ENCODE data around the gene DDX24. TPM values are rescaled to one million over a fixed set of nuclear protein-coding genes. Genes with fewer than 3 reads are reported as not detected.

DDX24 gene
- total and polyA plus RNA-seq, 9 of the 15 experiments (the other 6 are each of a cell fraction or from before 2014, with no cell fraction given) = 82.4 to 175 (median 122) TPM

DNA sequence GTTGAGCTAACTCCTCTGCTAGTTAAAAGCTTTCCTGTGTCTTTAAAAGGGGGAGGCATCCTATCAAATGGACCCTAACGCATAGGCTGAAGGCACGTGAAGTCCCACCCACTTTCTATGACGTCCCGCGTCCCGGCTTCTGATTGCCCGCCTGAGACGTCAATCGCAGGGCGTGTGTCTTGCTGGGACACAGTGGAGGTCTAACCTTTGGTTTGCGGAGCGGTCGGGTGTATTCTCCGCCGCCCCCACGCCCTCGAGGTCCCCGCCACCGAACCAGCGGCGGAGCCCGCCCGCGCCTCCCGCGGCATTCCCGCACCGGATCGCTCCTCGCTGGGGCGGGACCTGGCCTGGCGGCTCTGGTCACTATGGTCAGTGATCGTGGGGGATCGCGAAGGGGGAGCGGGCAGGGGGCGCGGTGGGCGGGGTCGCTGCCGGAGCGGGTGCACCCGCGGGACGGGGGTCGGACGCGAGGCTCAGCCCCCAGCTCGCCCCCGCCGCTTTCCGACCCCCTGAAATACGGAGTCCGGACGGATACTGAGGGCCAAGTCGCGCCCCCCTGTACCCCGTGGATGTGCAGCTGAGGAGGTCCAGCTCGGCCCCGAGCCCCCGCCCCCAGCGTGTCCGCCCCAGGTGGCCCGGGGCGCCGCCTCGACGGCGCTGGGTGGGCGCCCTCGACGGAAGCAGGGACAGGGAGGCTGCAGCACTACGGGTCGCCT is 54.7 kb downstream of the DDX24 start, which contains the start of gene OTUB2 (continued):
- TF ChIP-seq, protein P1, sequence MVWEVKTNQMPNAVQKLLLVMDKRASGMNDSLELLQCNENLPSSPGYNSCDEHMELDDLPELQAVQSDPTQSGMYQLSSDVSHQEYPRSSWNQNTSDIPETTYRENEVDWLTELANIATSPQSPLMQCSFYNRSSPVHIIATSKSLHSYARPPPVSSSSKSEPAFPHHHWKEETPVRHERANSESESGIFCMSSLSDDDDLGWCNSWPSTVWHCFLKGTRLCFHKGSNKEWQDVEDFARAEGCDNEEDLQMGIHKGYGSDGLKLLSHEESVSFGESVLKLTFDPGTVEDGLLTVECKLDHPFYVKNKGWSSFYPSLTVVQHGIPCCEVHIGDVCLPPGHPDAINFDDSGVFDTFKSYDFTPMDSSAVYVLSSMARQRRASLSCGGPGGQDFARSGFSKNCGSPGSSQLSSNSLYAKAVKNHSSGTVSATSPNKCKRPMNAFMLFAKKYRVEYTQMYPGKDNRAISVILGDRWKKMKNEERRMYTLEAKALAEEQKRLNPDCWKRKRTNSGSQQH (CRISPR knock-in tag; IDR thresholded peaks at IDR 0.05) = no peak
- TF ChIP-seq ATF1 (CRISPR knock-in tag; IDR thresholded peaks at IDR 0.05) = peak; percentile 33; the same call in 1 of the 2 replicates
- TF ChIP-seq ATF1 (tag; IDR thresholded peaks at IDR 0.05) = peak; percentile 92
- TF ChIP-seq, protein P2, sequence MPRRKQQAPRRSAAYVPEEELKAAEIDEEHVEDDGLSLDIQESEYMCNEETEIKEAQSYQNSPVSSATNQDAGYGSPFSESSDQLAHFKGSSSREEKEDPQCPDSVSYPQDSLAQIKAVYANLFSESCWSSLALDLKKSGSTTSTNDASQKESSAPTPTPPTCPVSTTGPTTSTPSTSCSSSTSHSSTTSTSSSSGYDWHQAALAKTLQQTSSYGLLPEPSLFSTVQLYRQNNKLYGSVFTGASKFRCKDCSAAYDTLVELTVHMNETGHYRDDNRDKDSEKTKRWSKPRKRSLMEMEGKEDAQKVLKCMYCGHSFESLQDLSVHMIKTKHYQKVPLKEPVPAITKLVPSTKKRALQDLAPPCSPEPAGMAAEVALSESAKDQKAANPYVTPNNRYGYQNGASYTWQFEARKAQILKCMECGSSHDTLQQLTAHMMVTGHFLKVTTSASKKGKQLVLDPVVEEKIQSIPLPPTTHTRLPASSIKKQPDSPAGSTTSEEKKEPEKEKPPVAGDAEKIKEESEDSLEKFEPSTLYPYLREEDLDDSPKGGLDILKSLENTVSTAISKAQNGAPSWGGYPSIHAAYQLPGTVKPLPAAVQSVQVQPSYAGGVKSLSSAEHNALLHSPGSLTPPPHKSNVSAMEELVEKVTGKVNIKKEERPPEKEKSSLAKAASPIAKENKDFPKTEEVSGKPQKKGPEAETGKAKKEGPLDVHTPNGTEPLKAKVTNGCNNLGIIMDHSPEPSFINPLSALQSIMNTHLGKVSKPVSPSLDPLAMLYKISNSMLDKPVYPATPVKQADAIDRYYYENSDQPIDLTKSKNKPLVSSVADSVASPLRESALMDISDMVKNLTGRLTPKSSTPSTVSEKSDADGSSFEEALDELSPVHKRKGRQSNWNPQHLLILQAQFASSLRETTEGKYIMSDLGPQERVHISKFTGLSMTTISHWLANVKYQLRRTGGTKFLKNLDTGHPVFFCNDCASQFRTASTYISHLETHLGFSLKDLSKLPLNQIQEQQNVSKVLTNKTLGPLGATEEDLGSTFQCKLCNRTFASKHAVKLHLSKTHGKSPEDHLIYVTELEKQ (CRISPR knock-in tag; IDR thresholded peaks at IDR 0.05) = no peak
- no peak for TF ChIP-seq SLC30A9 (CRISPR knock-in tag; IDR thresholded peaks at IDR 0.05)
- no peak for TF ChIP-seq LARP7 (IDR thresholded peaks at IDR 0.05)
- no peak for TF ChIP-seq BRF1 (IDR thresholded peaks at IDR 0.05; ENCODE audit: borderline replicate concordance, extremely low read depth, insufficient read length)
- TF ChIP-seq SRF (CRISPR knock-in tag; IDR thresholded peaks at IDR 0.05) = no peak
- TF ChIP-seq, protein P3, sequence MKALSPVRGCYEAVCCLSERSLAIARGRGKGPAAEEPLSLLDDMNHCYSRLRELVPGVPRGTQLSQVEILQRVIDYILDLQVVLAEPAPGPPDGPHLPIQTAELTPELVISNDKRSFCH (CRISPR knock-in tag; IDR thresholded peaks at IDR 0.05) = no peak
- TF ChIP-seq, protein P3 (tag; IDR thresholded peaks at IDR 0.05) = no peak
- TF ChIP-seq ZNF431 (CRISPR knock-in tag; IDR thresholded peaks at IDR 0.05) = no peak
- TF ChIP-seq, protein P4, sequence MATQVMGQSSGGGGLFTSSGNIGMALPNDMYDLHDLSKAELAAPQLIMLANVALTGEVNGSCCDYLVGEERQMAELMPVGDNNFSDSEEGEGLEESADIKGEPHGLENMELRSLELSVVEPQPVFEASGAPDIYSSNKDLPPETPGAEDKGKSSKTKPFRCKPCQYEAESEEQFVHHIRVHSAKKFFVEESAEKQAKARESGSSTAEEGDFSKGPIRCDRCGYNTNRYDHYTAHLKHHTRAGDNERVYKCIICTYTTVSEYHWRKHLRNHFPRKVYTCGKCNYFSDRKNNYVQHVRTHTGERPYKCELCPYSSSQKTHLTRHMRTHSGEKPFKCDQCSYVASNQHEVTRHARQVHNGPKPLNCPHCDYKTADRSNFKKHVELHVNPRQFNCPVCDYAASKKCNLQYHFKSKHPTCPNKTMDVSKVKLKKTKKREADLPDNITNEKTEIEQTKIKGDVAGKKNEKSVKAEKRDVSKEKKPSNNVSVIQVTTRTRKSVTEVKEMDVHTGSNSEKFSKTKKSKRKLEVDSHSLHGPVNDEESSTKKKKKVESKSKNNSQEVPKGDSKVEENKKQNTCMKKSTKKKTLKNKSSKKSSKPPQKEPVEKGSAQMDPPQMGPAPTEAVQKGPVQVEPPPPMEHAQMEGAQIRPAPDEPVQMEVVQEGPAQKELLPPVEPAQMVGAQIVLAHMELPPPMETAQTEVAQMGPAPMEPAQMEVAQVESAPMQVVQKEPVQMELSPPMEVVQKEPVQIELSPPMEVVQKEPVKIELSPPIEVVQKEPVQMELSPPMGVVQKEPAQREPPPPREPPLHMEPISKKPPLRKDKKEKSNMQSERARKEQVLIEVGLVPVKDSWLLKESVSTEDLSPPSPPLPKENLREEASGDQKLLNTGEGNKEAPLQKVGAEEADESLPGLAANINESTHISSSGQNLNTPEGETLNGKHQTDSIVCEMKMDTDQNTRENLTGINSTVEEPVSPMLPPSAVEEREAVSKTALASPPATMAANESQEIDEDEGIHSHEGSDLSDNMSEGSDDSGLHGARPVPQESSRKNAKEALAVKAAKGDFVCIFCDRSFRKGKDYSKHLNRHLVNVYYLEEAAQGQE (IDR thresholded peaks at IDR 0.05; ENCODE audit: borderline replicate concordance) = no peak
- TF ChIP-seq, protein P4 (CRISPR knock-in tag; IDR thresholded peaks at IDR 0.05; ENCODE audit: low read depth) = no peak
- no peak for TF ChIP-seq HDAC8 (tag; IDR thresholded peaks at IDR 0.05)
- TF ChIP-seq SRSF1 (IDR thresholded peaks at IDR 0.05; ENCODE audit: low read depth, low read length) = no peak
